GM21723 (cell line): Measurements from ENCODE around the gene NUBP1.
"Not testable (repeated sequence)": the region's sequence is repeated elsewhere in the genome, so short reads cannot be mapped to it uniquely, and the experiment has no call there.

Experiments
- ATAC-seq: cut with Tn5 transposase; IDR thresholded peaks from one replicate; pipeline ENCODE4 v1.9.1; 2021; ENCODE audit warnings: mild to moderate bottlenecking, moderate library complexity; ENCODE audit not compliant: unreplicated experiment

NUBP1 gene

GRCh38 chr16:10743610-10744369 lies at the start of gene NUBP1:
TSS of gene NUBP1 (plus strand) at chr16:10743842. CDS start at chr16:10743864, 22 bp downstream.
- ATAC-seq, result peak; percentile 82

GRCh38 chr16:10693889-10694288 lies 49.8 kb upstream of the NUBP1 start:
- no peak for ATAC-seq

GRCh38 chr16:10694306-10694705 lies 49.3 kb upstream of the NUBP1 start:
- ATAC-seq, result no peak

- no peak for ATAC-seq
Observed at GRCh38 chr16:10694830-10695229, 48.8 kb upstream of the NUBP1 start, which contains the start of gene TEKT5. TSS of gene TEKT5 (minus strand) at chr16:10694930. CDS start at chr16:10694873, 57 bp downstream.

GRCh38 chr16:10699756-10700155 lies 43.9 kb upstream of the NUBP1 start:
- ATAC-seq, result no peak

GRCh38 chr16:10708969-10709368 lies 34.7 kb upstream of the NUBP1 start:
- no peak for ATAC-seq

- ATAC-seq, result no peak
Observed at GRCh38 chr16:10728003-10728887, 15.4 kb upstream of the NUBP1 start.

GRCh38 chr16:10729104-10730048 lies 14.3 kb upstream of the NUBP1 start:
- no peak for ATAC-seq

- no peak for ATAC-seq
Observed at GRCh38 chr16:10731790-10732189, 11.9 kb upstream of the NUBP1 start.

GRCh38 chr16:10737068-10737625 lies 6.5 kb upstream of the NUBP1 start:
- no peak for ATAC-seq

GRCh38 chr16:10738231-10739077 lies 5.2 kb upstream of the NUBP1 start:
- ATAC-seq, result peak; percentile 71

GRCh38 chr16:10740000-10740844 lies 3.4 kb upstream of the NUBP1 start:
- no peak for ATAC-seq

- no peak for ATAC-seq
Observed at GRCh38 chr16:10740845-10741208, 2.8 kb upstream of the NUBP1 start.

- not testable (repeated sequence) for ATAC-seq
Observed at GRCh38 chr16:10741249-10741648, 2.4 kb upstream of the NUBP1 start.

- ATAC-seq, result no peak
Observed at GRCh38 chr16:10741844-10742243, 1.8 kb upstream of the NUBP1 start.

GRCh38 chr16:10743227-10743609 lies 424 bp upstream of the NUBP1 start:
- ATAC-seq, result no peak

GRCh38 chr16:10744370-10745030 lies 858 bp downstream of the NUBP1 start:
- peak; percentile 5 for ATAC-seq

GRCh38 chr16:10745841-10746240 lies 2.2 kb downstream of the NUBP1 start:
- ATAC-seq, result no peak
